IMR-90 (cell line): ENCODE measurements around the gene TBC1D4. TPM values are rescaled to one million over a fixed set of nuclear protein-coding genes. Genes with fewer than 3 reads are reported as not detected.

Experiments used
- ATAC-seq: fragments of 200-7000 bp; cut with Tn5 transposase; 2 replicates; pipeline ENCODE4 v1.9.1; 2020; ENCODE audit warnings: low read depth, mild to moderate bottlenecking, moderate library complexity
- BruUV-seq: library from RNA; stranded (reverse); fragments of 400-500 nt; replicated peaks from 2 replicates; lab custom pipeline; 2021; lab: Mats Ljungman, UMichigan
- CTCF ChIA-PET: fragments of 300-600 bp; formaldehyde crosslinking; extraction: SDS; loops from one replicate; lab custom pipeline; 2021; ENCODE audit warnings: antibody characterized with exemption; lab: Yijun Ruan, JAX
- POLR2A ChIA-PET: fragments of 300-600 bp; sonication (Branson Sonifier 250); formaldehyde crosslinking; loops from one replicate; lab custom pipeline; 2022; ENCODE audit warnings: antibody characterized with exemption; ENCODE audit not compliant: unreplicated experiment; lab: Charles Lee
- DNase-seq: peaks from one replicate; pipeline ENCODE4 v3.0.0; 2013
- H2AFZ ChIP-seq: replicated peaks from 2 replicates; pipeline ENCODE3; 2013; ENCODE audit warnings: low read length, mild to moderate bottlenecking; ENCODE audit not compliant: poor library complexity
- H2AK5ac ChIP-seq: 2 replicates; pipeline ENCODE4 v1.6.1; 2013; ENCODE audit warnings: low read depth, low read length, inconsistent platforms
- H2AK9ac ChIP-seq: replicated peaks from 2 replicates; pipeline ENCODE3; 2013; ENCODE audit warnings: mild to moderate bottlenecking, low read depth, low read length, moderate library complexity; ENCODE audit not compliant: poor library complexity
- H2BK120ac ChIP-seq: 2 replicates; pipeline ENCODE4 v1.6.1; 2013; ENCODE audit warnings: low read depth, low read length, inconsistent platforms
- H2BK15ac ChIP-seq: 3 replicates; pipeline ENCODE4 v1.6.1; 2013; ENCODE audit warnings: low read depth, low read length, inconsistent platforms
- H2BK20ac ChIP-seq: 2 replicates; pipeline ENCODE4 v1.6.1; 2013; ENCODE audit warnings: low read depth, mild to moderate bottlenecking, inconsistent platforms, low read length, moderate library complexity
- H2BK5ac ChIP-seq: 2 replicates; pipeline ENCODE4 v1.6.1; 2013; ENCODE audit warnings: mild to moderate bottlenecking, low read depth, low read length, inconsistent platforms; ENCODE audit not compliant: poor library complexity, severe bottlenecking
- H3K14ac ChIP-seq: replicated peaks from 2 replicates; pipeline ENCODE4 v1.6.1; 2013; ENCODE audit warnings: low read depth, low read length, inconsistent platforms
- H3K18ac ChIP-seq: 2 replicates; pipeline ENCODE4 v1.6.1; 2013; ENCODE audit warnings: low read depth, low read length, control low read depth
- H3K23ac ChIP-seq: 2 replicates; pipeline ENCODE4 v1.6.1; 2013; ENCODE audit warnings: low read depth, low read length, inconsistent platforms
- H3K27ac ChIP-seq: 2 replicates; pipeline ENCODE4 v1.5.1; 2013; ENCODE audit warnings: mild to moderate bottlenecking, control low read depth, low read length; ENCODE audit not compliant: insufficient read depth
- H3K27me3 ChIP-seq: 2 replicates; pipeline ENCODE4 v1.6.1; 2013; ENCODE audit warnings: low read length; ENCODE audit not compliant: control insufficient read depth, insufficient read depth
- H3K36me3 ChIP-seq: 2 replicates; pipeline ENCODE4 v1.6.1; 2013; ENCODE audit warnings: low read length, mixed read lengths; ENCODE audit not compliant: control insufficient read depth, insufficient read depth
- H3K4ac ChIP-seq: 2 replicates; pipeline ENCODE4 v1.6.1; 2013; ENCODE audit warnings: low read depth, low read length, inconsistent platforms
- H3K4me1 ChIP-seq: 2 replicates; pipeline ENCODE4 v1.6.1; 2013; ENCODE audit warnings: low read length, mixed read lengths; ENCODE audit not compliant: control insufficient read depth, insufficient read depth
- H3K4me2 ChIP-seq: 2 replicates; pipeline ENCODE4 v1.6.1; 2013; ENCODE audit warnings: low read depth, mild to moderate bottlenecking, control low read depth, low read length, moderate library complexity
- H3K4me3 ChIP-seq: 2 replicates; pipeline ENCODE4 v1.5.1; 2013; ENCODE audit warnings: low read depth, mild to moderate bottlenecking, control low read depth, low read length, moderate library complexity; ENCODE audit not compliant: insufficient read depth
- H3K56ac ChIP-seq: 2 replicates; pipeline ENCODE4 v1.6.1; 2013; ENCODE audit warnings: low read length, inconsistent platforms; ENCODE audit not compliant: insufficient read depth; ENCODE audit errors: extremely low read depth
- H3K79me1 ChIP-seq, 2 experiments: 2 replicates each; pipeline ENCODE4 v1.6.1; 2013; ENCODE audit warnings: low read length in 2 of 2, inconsistent platforms in 1 of 2, low read depth in 1 of 2
- H3K9ac ChIP-seq: 2 replicates; pipeline ENCODE4 v1.6.1; 2013; ENCODE audit warnings: low read depth, low read length, control low read depth
- H3K9me1 ChIP-seq: 2 replicates; pipeline ENCODE4 v1.6.1; 2013; ENCODE audit warnings: low read length, inconsistent platforms; ENCODE audit not compliant: insufficient read depth
- H3K9me3 ChIP-seq: 2 replicates; pipeline ENCODE4 v1.6.1; 2013; ENCODE audit warnings: low read length; ENCODE audit not compliant: control insufficient read depth, insufficient read depth
- H4K20me1 ChIP-seq: 2 replicates; pipeline ENCODE4 v1.6.1; 2013; ENCODE audit warnings: low read length, inconsistent platforms; ENCODE audit not compliant: insufficient read depth
- H4K5ac ChIP-seq: 2 replicates; pipeline ENCODE4 v1.6.1; 2013; ENCODE audit warnings: mild to moderate bottlenecking, low read depth, low read length, control low read depth
- H4K8ac ChIP-seq, 2 experiments: 2 replicates each; pipeline ENCODE4 v1.6.1; 2013; ENCODE audit warnings: low read depth in 2 of 2, low read length in 2 of 2, control low read depth in 1 of 2, inconsistent platforms in 1 of 2
- H4K91ac ChIP-seq: 2 replicates; pipeline ENCODE4 v1.6.1; 2013; ENCODE audit warnings: low read depth, low read length, inconsistent platforms; ENCODE audit not compliant: insufficient read depth
- CEBPB ChIP-seq: IDR thresholded peaks from 2 replicates; pipeline ENCODE4 v1.6.1; 2012; ENCODE audit warnings: low read depth, low read length, improper control_type of control experiment
- MAFK ChIP-seq: IDR thresholded peaks from 2 replicates; pipeline ENCODE4 v1.6.1; 2012; ENCODE audit warnings: low read depth, low read length, improper control_type of control experiment
- RFX5 ChIP-seq: IDR thresholded peaks from 2 replicates; pipeline ENCODE4 v1.8.0; 2012; ENCODE audit warnings: low read depth, mild to moderate bottlenecking, low read length, moderate library complexity
- WGBS, 2 experiments: methylation state at CpG; one replicate each; pipeline versions ENCODE4 v1.1.5 to v1.1.7; 2013; ENCODE audit warnings: missing lambda C conversion rate in 2 of 2; ENCODE audit not compliant: insufficient read length in 1 of 2; ENCODE audit errors: extremely low coverage in 2 of 2; 5-methylcytosine and 5-hydroxymethylcytosine counted together
- dilution Hi-C: fragments of 300-500 bp; cut with HindIII; formaldehyde crosslinking; loops from one replicate; pipeline ENCODE4 v1.14.3; 2018; ENCODE audit warnings: low sequenced_read_pairs; ENCODE audit not compliant: unreplicated experiment
- in situ Hi-C: fragments of 300-500 bp; cut with MboI; formaldehyde crosslinking; loops from 3 replicates; pipeline ENCODE4 v1.14.3; 2019; ENCODE audit warnings: low sequenced_read_pairs, inconsistent platforms, mixed read lengths
- intact Hi-C: fragments of 100-400 bp; cut with micrococcal nuclease; formaldehyde crosslinking; loops from 2 replicates; pipeline ENCODE4 v1.10.0; 2022
- polyA plus RNA-seq, 3 experiments: library from polyadenylated mRNA; depleted of rRNA; stranded (reverse); fragments of >200 nt; gene quantifications; 2 replicates each; pipeline ENCODE4 v1.2.3, GENCODE V29; 2012; ENCODE audit warnings: low replicate concordance in 1 of 3
- total RNA-seq: library from RNA; depleted of rRNA; stranded (reverse); fragments of >200 nt; gene quantifications from 2 replicates; pipeline ENCODE4 v1.2.3, GENCODE V29; 2012

TBC1D4 gene
- total and polyA plus RNA-seq, 2 of the 4 experiments (the other 2 are of a cell fraction) = 7.5 to 22.8 TPM

- Histone ChIP-seq H4K91ac (no peak overlapping the region), H2AFZ (no peak overlapping the region), H3K4ac (no peak overlapping the region), H2AK5ac (no peak overlapping the region), H2BK15ac (no peak overlapping the region), H4K20me1 (no peaks in the 10 kb centered on the region), H3K27me3 (peaks cover 7% of the 10 kb centered on the region; the same call in 1 of the 2 replicates), H3K56ac (no peak overlapping the region), H2BK5ac (no peak overlapping the region), H3K18ac (no peak overlapping the region), H3K9ac (no peak overlapping the region), H3K9me1 (no peaks in the 10 kb centered on the region), H3K36me3 (no peaks in the 10 kb centered on the region), H3K27ac (no peak overlapping the region), H2AK9ac (no peak overlapping the region), H3K23ac (no peak overlapping the region), H3K79me1 (no peaks in the 10 kb centered on the region), H3K4me2 (no peak overlapping the region), H4K5ac (no peak overlapping the region), H2BK20ac (no peak overlapping the region), H3K9me3 (no peaks in the 10 kb centered on the region), H3K4me1 (no peaks in the 10 kb centered on the region; the same call in 1 of the 2 replicates), H3K14ac (no peak overlapping the region), H4K8ac (no peak overlapping the region), H2BK120ac (no peak overlapping the region), H3K4me3 (no peak overlapping the region)
- CTCF ChIA-PET = no interaction called here
- intact Hi-C loops (loop anchor here (10.0 kb wide), 1 partner anchor 1496 kb away; no protein-coding TSS in a partner anchor), in situ Hi-C loops (no loop called here), dilution Hi-C loops (no loop called here)
- POLR2A ChIA-PET = no interaction called here
- no CpG with 5 or more reads among the region's 4 CpGs for WGBS, 2 experiments
- no peak for DNase-seq
- no peak for TF ChIP-seq RFX5
- no peak for TF ChIP-seq CEBPB
- TF ChIP-seq MAFK = no peak
- BruUV-seq = no TSS peak
- ATAC-seq = peak; percentile 11; the same call in 1 of the 2 replicates
These were observed 230.8 kb downstream of the TBC1D4 start for GRCh38 chr13:75251188-75251587.
